ENCODE data around the gene USP6NL.

The USP6NL gene

GRCh38 chr10:11411926-11412545, 199.4 kb downstream of the USP6NL start:
- no peak for DNase-seq (ENCODE audit: low spot score)

GRCh38 chr10:11409357-11409756, 202.1 kb downstream of the USP6NL start:
- TF ChIP-seq CTCF (IDR thresholded peaks at IDR 0.05; ENCODE audit: borderline replicate concordance, control extremely low read depth, extremely low read depth, insufficient read depth, missing control alignments): no peak
- in situ Hi-C loops (cut with MboI; ENCODE audit: low sequenced_read_pairs, unreplicated experiment): no loop called here
- DNase-seq (ENCODE audit: low spot score): no peak

More at GRCh38 chr10:11411926-11412545, 199.4 kb downstream of the USP6NL start:
- in situ Hi-C loops (cut with MboI; ENCODE audit: low sequenced_read_pairs, unreplicated experiment): no loop called here
- TF ChIP-seq CTCF (IDR thresholded peaks at IDR 0.05; ENCODE audit: borderline replicate concordance, control extremely low read depth, extremely low read depth, insufficient read depth, missing control alignments): no peak

DNA sequence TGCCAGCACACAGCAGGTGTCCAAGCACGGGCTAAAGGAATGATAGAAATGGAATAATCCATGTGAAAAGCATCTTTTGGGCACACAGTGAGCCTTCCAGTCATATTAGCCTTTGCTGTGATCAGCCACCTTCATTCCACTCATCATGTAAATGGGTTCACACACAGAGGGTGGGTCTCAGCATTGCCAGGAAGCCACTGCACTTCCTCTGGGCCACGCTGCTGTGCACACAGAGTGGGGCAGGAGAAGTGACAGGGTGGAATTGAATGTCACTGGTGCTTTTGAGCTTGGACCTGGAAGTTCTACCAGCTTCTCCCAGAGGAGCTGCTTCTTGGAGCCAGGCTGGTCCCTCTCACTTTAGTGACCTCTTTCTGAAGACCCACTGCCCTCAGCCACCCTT, 203.5 kb downstream of the USP6NL start:
- DNase-seq (ENCODE audit: low spot score): no peak
- in situ Hi-C loops (cut with MboI; ENCODE audit: low sequenced_read_pairs, unreplicated experiment): no loop called here
- TF ChIP-seq CTCF (IDR thresholded peaks at IDR 0.05; ENCODE audit: borderline replicate concordance, control extremely low read depth, extremely low read depth, insufficient read depth, missing control alignments): no peak

DNA sequence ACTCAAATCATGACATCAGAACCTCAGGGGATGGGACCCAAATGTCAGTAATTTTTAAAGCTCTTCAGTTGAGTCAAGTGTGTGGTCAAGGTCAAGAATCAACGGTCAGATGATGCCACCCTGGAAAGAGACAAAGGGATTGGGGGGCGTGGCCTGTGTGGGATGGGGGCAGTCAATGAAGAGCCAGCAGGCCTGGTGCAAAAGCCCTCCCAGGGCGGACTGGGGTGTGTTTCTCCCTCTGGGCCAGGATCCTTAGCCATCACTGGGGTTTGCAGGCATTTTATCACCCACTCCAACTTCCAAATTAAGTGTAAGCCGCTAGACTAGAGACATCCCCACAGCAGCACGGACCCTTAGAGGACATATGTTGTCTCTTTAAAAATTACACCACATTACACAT, 204.7 kb downstream of the USP6NL start:
- in situ Hi-C loops (cut with MboI; ENCODE audit: low sequenced_read_pairs, unreplicated experiment): no loop called here
- no peak for TF ChIP-seq CTCF (IDR thresholded peaks at IDR 0.05; ENCODE audit: borderline replicate concordance, control extremely low read depth, extremely low read depth, insufficient read depth, missing control alignments)
- DNase-seq (ENCODE audit: low spot score): no peak

DNA sequence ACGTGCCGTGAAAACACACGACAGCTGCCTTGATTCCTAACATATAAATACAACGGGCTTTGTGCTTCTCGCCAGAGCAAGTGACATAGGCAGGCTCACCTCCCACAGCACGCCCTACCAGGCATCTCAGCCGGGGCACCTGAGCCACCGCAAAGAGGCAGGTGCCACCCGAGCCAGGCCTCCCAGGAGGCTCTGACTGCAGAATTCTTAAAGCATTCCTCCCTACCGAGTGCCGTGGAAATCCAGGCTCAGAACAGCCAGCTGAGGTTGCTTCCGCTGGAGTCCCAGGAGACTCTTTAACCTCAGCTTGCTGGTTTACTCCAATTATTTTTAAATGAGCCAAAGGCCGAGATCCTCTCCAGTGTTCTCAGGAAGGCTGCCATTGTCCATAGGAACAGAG, 206.5 kb downstream of the USP6NL start:
- in situ Hi-C loops (cut with MboI; ENCODE audit: low sequenced_read_pairs, unreplicated experiment): no loop called here
- TF ChIP-seq CTCF (IDR thresholded peaks at IDR 0.05; ENCODE audit: borderline replicate concordance, control extremely low read depth, extremely low read depth, insufficient read depth, missing control alignments): no peak
- no peak for DNase-seq (ENCODE audit: low spot score)
